ENCODE data around the gene HRG. TPM values are rescaled to one million over a fixed set of nuclear protein-coding genes. Genes with fewer than 3 reads are reported as not detected.
"Not testable (repeated sequence)": the region's sequence is repeated elsewhere in the genome, so short reads cannot be mapped to it uniquely, and the experiment has no call there.

The HRG gene
- total RNA-seq, 4 donors from 2014 or later, result not detected

DNA sequence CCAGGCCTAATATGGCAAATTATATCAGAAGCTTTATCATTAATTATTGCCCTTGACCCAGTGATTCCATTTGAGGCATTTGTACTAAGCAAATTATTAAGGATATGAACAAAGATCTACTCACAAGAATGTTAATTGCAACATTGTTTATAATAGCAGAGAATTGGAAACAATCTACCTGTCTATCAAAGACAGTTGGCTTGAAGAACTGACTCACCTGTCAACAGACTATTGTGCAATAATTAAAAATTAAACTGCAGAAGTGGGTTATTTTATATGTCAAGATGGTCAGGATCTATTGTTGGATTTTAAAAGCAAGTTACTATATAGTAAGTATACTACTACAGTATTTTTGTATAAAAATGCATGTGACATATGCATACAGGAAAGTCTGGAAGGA is 32.3 kb upstream of the HRG start:
- TF ChIP-seq POLR2A (IDR thresholded peaks at IDR 0.05) (no peak), POLR2AphosphoS5 (IDR thresholded peaks at IDR 0.05) (no peak), CTCF (IDR thresholded peaks at IDR 0.05) (no peak), EP300 (IDR thresholded peaks at IDR 0.05) (no peak)
- no peak for ATAC-seq
- Histone ChIP-seq H3K36me3 (no peaks in the 10 kb centered on the region), H3K4me1 (no peaks in the 10 kb centered on the region), H3K27ac (no peak overlapping the region), H3K27me3 (peaks cover 12% of the 10 kb centered on the region), H3K4me3 (no peak overlapping the region), H3K9me3 (no peaks in the 10 kb centered on the region)

DNA sequence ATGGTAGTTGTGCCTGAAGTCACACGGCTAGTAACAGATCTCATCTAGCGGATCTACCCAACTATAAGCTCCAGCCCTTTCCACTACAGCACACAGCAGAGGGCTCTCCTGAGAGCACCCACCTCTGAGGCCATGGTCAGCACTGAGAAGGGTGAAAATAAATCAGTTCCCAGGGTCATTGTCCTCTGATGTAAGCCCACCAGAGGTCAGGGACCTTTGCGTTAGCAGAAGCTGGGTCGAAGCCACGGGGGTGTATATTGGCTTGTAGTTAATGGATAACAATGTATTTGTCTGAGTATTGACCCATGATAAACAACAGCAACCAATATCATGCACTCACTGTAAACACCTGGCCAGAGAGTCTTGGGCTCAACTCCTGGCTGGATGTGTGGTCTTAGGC is 31.6 kb upstream of the HRG start:
- H3K9me3 ChIP-seq, H3K4me3 ChIP-seq, H3K27ac ChIP-seq, ATAC-seq, H3K36me3 ChIP-seq, H3K4me1 ChIP-seq: not testable (repeated sequence)
- H3K27me3 ChIP-seq, result peaks cover 12% of the 10 kb centered on the region
- WGBS, 2 donors (ENCODE audit: low coverage in 1 of 2), result 84 to 92% methylated on average over 3 to 5 of the region's 5 CpGs

DNA sequence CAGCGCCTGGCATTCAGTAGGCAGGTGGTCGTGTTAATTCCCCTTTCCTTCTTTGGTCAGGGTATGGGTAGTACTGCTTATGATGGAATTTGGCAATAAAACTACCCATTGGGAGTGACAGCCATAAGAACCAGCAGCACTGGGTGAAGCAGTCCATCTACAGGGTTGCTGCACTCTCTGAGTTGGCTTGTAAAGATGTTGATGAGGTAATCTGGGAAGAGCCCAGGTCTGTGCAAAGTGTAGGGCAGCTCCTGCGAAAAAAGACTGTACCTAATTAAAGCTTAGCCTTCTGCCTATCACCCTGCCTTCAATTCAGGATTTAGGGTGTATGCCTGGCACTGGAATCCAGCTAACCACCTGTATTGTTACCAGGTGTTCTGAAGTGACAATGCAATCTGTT is 30.3 kb upstream of the HRG start:
- Histone ChIP-seq H3K36me3 (no peaks in the 10 kb centered on the region), H3K27ac (no peak overlapping the region), H3K9me3 (no peaks in the 10 kb centered on the region), H3K4me1 (no peaks in the 10 kb centered on the region), H3K27me3 (peaks cover 18% of the 10 kb centered on the region), H3K4me3 (no peak overlapping the region)
- 90% methylated on average over 2 to 3 of the region's 3 CpGs for WGBS, 2 donors (ENCODE audit: low coverage in 1 of 2)
- TF ChIP-seq POLR2A (IDR thresholded peaks at IDR 0.05) (no peak), EP300 (IDR thresholded peaks at IDR 0.05) (no peak), CTCF (IDR thresholded peaks at IDR 0.05) (no peak), POLR2AphosphoS5 (IDR thresholded peaks at IDR 0.05) (no peak)
- ATAC-seq, result no peak

- Histone ChIP-seq H3K4me3 (no peak overlapping the region), H3K27me3 (peaks cover 18% of the 10 kb centered on the region), H3K9me3 (no peaks in the 10 kb centered on the region), H3K36me3 (no peaks in the 10 kb centered on the region), H3K27ac (no peak overlapping the region), H3K4me1 (no peaks in the 10 kb centered on the region)
- WGBS, 2 donors (ENCODE audit: low coverage in 1 of 2), result 65 to 71% methylated on average over 7 of the region's 7 CpGs
- no peak for TF ChIP-seq POLR2AphosphoS5 (IDR thresholded peaks at IDR 0.05)
- no peak for ATAC-seq
Observed at GRCh38 chr3:186636536-186636935, 29.3 kb upstream of the HRG start.

- WGBS, 2 donors (ENCODE audit: low coverage in 1 of 2), result 56 to 58% methylated on average over 2 of the region's 3 CpGs
- Histone ChIP-seq H3K36me3 (no peaks in the 10 kb centered on the region), H3K9me3 (no peaks in the 10 kb centered on the region), H3K4me3 (no peak overlapping the region), H3K27me3 (peaks cover 23% of the 10 kb centered on the region), H3K4me1 (no peaks in the 10 kb centered on the region), H3K27ac (no peak overlapping the region)
- no peak for TF ChIP-seq CTCF (IDR thresholded peaks at IDR 0.05)
- no peak for TF ChIP-seq POLR2AphosphoS5 (IDR thresholded peaks at IDR 0.05)
- ATAC-seq, result no peak
Observed at GRCh38 chr3:186637686-186638085, 28.1 kb upstream of the HRG start.

GRCh38 chr3:186638259-186638658 is 27.6 kb upstream of the HRG start:
- Histone ChIP-seq H3K27me3 (peaks cover 27% of the 10 kb centered on the region), H3K4me3 (no peak overlapping the region), H3K27ac (no peak overlapping the region), H3K9me3 (no peaks in the 10 kb centered on the region), H3K36me3 (no peaks in the 10 kb centered on the region), H3K4me1 (no peaks in the 10 kb centered on the region)
- no peak for TF ChIP-seq POLR2AphosphoS5 (IDR thresholded peaks at IDR 0.05)
- TF ChIP-seq POLR2A (IDR thresholded peaks at IDR 0.05), result no peak
- TF ChIP-seq CTCF (IDR thresholded peaks at IDR 0.05), result no peak
- TF ChIP-seq EP300 (IDR thresholded peaks at IDR 0.05), result no peak
- ATAC-seq, result no peak
- 80 to 95% methylated on average over 2 of the region's 2 CpGs for WGBS, 2 donors (ENCODE audit: low coverage in 1 of 2)

All from gastroesophageal sphincter (tissue), 4 donors.